ENCODE measurements around the gene FAM181A. TPM values are rescaled to one million over a fixed set of nuclear protein-coding genes. Genes with fewer than 3 reads are reported as not detected.

The FAM181A gene
- total RNA-seq, 1 donor from 2014 or later = not detected

GRCh38 chr14:93926245-93926872, 785 bp upstream of the FAM181A start:
- no peak overlapping the region for H3K4me2 ChIP-seq (ENCODE audit: low read length)
- Mint-ChIP-seq H3K4me3 (ENCODE audit: unreplicated experiment) (no peak overlapping the region), H3K4me1 (ENCODE audit: low read depth, unreplicated experiment) (no peaks in the 10 kb centered on the region), H3K27me3 (ENCODE audit: low read depth, unreplicated experiment) (peaks cover 38% of the 10 kb centered on the region), H3K36me3 (ENCODE audit: low read depth, unreplicated experiment) (no peaks in the 10 kb centered on the region), H3K9me3 (ENCODE audit: unreplicated experiment) (peaks cover 3% of the 10 kb centered on the region), H3K27ac (ENCODE audit: unreplicated experiment) (no peak overlapping the region)
- no peak overlapping the region for H2AFZ ChIP-seq (ENCODE audit: low read depth, low read length)
- no peak for TF ChIP-seq EZH2 (IDR thresholded peaks at IDR 0.05; ENCODE audit: insufficient read depth, low read length)
- no peak for TF ChIP-seq CTCF (IDR thresholded peaks at IDR 0.05; ENCODE audit: insufficient read depth, low read depth, low read length)
- no peak overlapping the region for H3K27ac ChIP-seq (ENCODE audit: low read depth, low read length)
- H3K79me2 ChIP-seq (ENCODE audit: insufficient read depth, low read length) = no peaks in the 10 kb centered on the region
- no peaks in the 10 kb centered on the region for H3K36me3 ChIP-seq (ENCODE audit: insufficient read depth, low read length)
- no peaks in the 10 kb centered on the region for H4K20me1 ChIP-seq (ENCODE audit: insufficient read depth, low read length)
- no peaks in the 10 kb centered on the region for H3K4me1 ChIP-seq (ENCODE audit: insufficient read depth, low read length)
- H3K4me3 ChIP-seq (ENCODE audit: insufficient read depth, low read depth, low read length) = no peak overlapping the region
- H3K9me3 ChIP-seq (ENCODE audit: insufficient read depth, low read depth, low read length) = no peaks in the 10 kb centered on the region
- FAIRE-seq (no peak), DNase-seq (ENCODE audit: low read depth) (no peak)
- H3K27me3 ChIP-seq (ENCODE audit: insufficient read depth, low read length) = peaks cover 17% of the 10 kb centered on the region
- H3K9ac ChIP-seq (ENCODE audit: low read length) = no peak overlapping the region

- Histone ChIP-seq H3K4me1 (ENCODE audit: insufficient read depth, low read length) (no peaks in the 10 kb centered on the region), H3K4me3 (ENCODE audit: insufficient read depth, low read depth, low read length) (no peak overlapping the region), H3K9ac (ENCODE audit: low read length) (no peak overlapping the region), H2AFZ (ENCODE audit: low read depth, low read length) (no peak overlapping the region), H3K36me3 (ENCODE audit: insufficient read depth, low read length) (no peaks in the 10 kb centered on the region), H3K79me2 (ENCODE audit: insufficient read depth, low read length) (no peaks in the 10 kb centered on the region), H3K27me3 (ENCODE audit: insufficient read depth, low read length) (peaks cover 17% of the 10 kb centered on the region), H3K9me3 (ENCODE audit: insufficient read depth, low read depth, low read length) (no peaks in the 10 kb centered on the region), H4K20me1 (ENCODE audit: insufficient read depth, low read length) (no peaks in the 10 kb centered on the region), H3K27ac (ENCODE audit: low read depth, low read length) (no peak overlapping the region), H3K4me2 (ENCODE audit: low read length) (no peak overlapping the region)
- TF ChIP-seq EZH2 (IDR thresholded peaks at IDR 0.05; ENCODE audit: insufficient read depth, low read length) (no peak), CTCF (IDR thresholded peaks at IDR 0.05; ENCODE audit: insufficient read depth, low read depth, low read length) (no peak)
- FAIRE-seq (no peak), DNase-seq (ENCODE audit: low read depth) (no peak)
- Mint-ChIP-seq H3K36me3 (ENCODE audit: low read depth, unreplicated experiment) (no peaks in the 10 kb centered on the region), H3K4me1 (ENCODE audit: low read depth, unreplicated experiment) (no peaks in the 10 kb centered on the region), H3K4me3 (ENCODE audit: unreplicated experiment) (no peak overlapping the region), H3K27ac (ENCODE audit: unreplicated experiment) (no peak overlapping the region), H3K9me3 (ENCODE audit: unreplicated experiment) (peaks cover 3% of the 10 kb centered on the region), H3K27me3 (ENCODE audit: low read depth, unreplicated experiment) (peaks cover 48% of the 10 kb centered on the region)
These were observed 629 bp downstream of the FAM181A start for GRCh38 chr14:93927800-93928145.

- Histone ChIP-seq H3K9ac (ENCODE audit: low read length) (no peak overlapping the region), H4K20me1 (ENCODE audit: insufficient read depth, low read length) (no peaks in the 10 kb centered on the region), H3K36me3 (ENCODE audit: insufficient read depth, low read length) (no peaks in the 10 kb centered on the region), H3K4me1 (ENCODE audit: insufficient read depth, low read length) (no peaks in the 10 kb centered on the region), H3K79me2 (ENCODE audit: insufficient read depth, low read length) (no peaks in the 10 kb centered on the region), H3K27me3 (ENCODE audit: insufficient read depth, low read length) (peaks cover 17% of the 10 kb centered on the region), H3K4me2 (ENCODE audit: low read length) (no peak overlapping the region), H3K27ac (ENCODE audit: low read depth, low read length) (no peak overlapping the region), H3K4me3 (ENCODE audit: insufficient read depth, low read depth, low read length) (no peak overlapping the region), H2AFZ (ENCODE audit: low read depth, low read length) (no peak overlapping the region), H3K9me3 (ENCODE audit: insufficient read depth, low read depth, low read length) (no peaks in the 10 kb centered on the region)
- no peak overlapping the region for H3K27ac Mint-ChIP-seq (ENCODE audit: unreplicated experiment)
- peaks cover 3% of the 10 kb centered on the region for H3K9me3 Mint-ChIP-seq (ENCODE audit: unreplicated experiment)
- TF ChIP-seq EZH2 (IDR thresholded peaks at IDR 0.05; ENCODE audit: insufficient read depth, low read length) (no peak), CTCF (IDR thresholded peaks at IDR 0.05; ENCODE audit: insufficient read depth, low read depth, low read length) (no peak)
- no peak overlapping the region for H3K4me3 Mint-ChIP-seq (ENCODE audit: unreplicated experiment)
- no peaks in the 10 kb centered on the region for H3K4me1 Mint-ChIP-seq (ENCODE audit: low read depth, unreplicated experiment)
- peaks cover 50% of the 10 kb centered on the region for H3K27me3 Mint-ChIP-seq (ENCODE audit: low read depth, unreplicated experiment)
- no peak for DNase-seq (ENCODE audit: low read depth)
- no peak for FAIRE-seq
- H3K36me3 Mint-ChIP-seq (ENCODE audit: low read depth, unreplicated experiment) = no peaks in the 10 kb centered on the region
These were observed 1.3 kb downstream of the FAM181A start for GRCh38 chr14:93928184-93929047.

Measured in astrocyte (in vitro differentiated cells and primary cell).